HG03066 (cell line): Measurements from ENCODE around the gene SDR39U1.

Experiments used
- ATAC-seq: cut with Tn5 transposase; IDR thresholded peaks from one replicate; pipeline ENCODE4 v1.9.1; 2021; ENCODE audit warnings: low read depth; ENCODE audit not compliant: unreplicated experiment

SDR39U1 gene

GRCh38 chr14:24414077-24414476, 28.5 kb downstream of the SDR39U1 start:
- ATAC-seq: no peak

- ATAC-seq: no peak
Observed at GRCh38 chr14:24411443-24412389, 30.9 kb downstream of the SDR39U1 start.

- no peak for ATAC-seq
Observed at GRCh38 chr14:24409956-24410355, 32.6 kb downstream of the SDR39U1 start.

GRCh38 chr14:24409192-24409591, 33.4 kb downstream of the SDR39U1 start:
- no peak for ATAC-seq

- ATAC-seq: no peak
Observed at GRCh38 chr14:24408764-24409163, 33.8 kb downstream of the SDR39U1 start.

GRCh38 chr14:24407608-24408325, 34.8 kb downstream of the SDR39U1 start:
- ATAC-seq: no peak

- ATAC-seq: no peak
Observed at GRCh38 chr14:24406416-24406815, 36.2 kb downstream of the SDR39U1 start.

- no peak for ATAC-seq
Observed at GRCh38 chr14:24404814-24405213, 37.8 kb downstream of the SDR39U1 start.

GRCh38 chr14:24403294-24403998, 39.1 kb downstream of the SDR39U1 start:
- no peak for ATAC-seq

- no peak for ATAC-seq
Observed at GRCh38 chr14:24401810-24402702, 40.5 kb downstream of the SDR39U1 start.

- no peak for ATAC-seq
Observed at GRCh38 chr14:24399999-24400718, 42.4 kb downstream of the SDR39U1 start.

GRCh38 chr14:24399447-24399822, 43.1 kb downstream of the SDR39U1 start:
- ATAC-seq: no peak

- no peak for ATAC-seq
Observed at GRCh38 chr14:24398653-24399446, 43.7 kb downstream of the SDR39U1 start, which contains the start of gene NYNRIN. NYNRIN (plus strand) TSS chr14:24399003; CDS start chr14:24399247, 244 bp downstream.

- ATAC-seq: no peak
Observed at GRCh38 chr14:24398293-24398652, 44.3 kb downstream of the SDR39U1 start.

- ATAC-seq: no peak
Observed at GRCh38 chr14:24397639-24398292, 44.8 kb downstream of the SDR39U1 start.

- no peak for ATAC-seq
Observed at GRCh38 chr14:24395609-24396582, 46.7 kb downstream of the SDR39U1 start.

- ATAC-seq: no peak
Observed at GRCh38 chr14:24394275-24394674, 48.3 kb downstream of the SDR39U1 start.
